Skeletal muscle tissue (tissue), 4 donors: ENCODE results near the gene ELAVL1. TPM values are rescaled to one million over a fixed set of nuclear protein-coding genes. Genes with fewer than 3 reads are reported as not detected.

Source experiments
- H3K27ac ChIP-seq: one replicate; pipeline ENCODE4 v1.7.0; 2013; ENCODE audit warnings: mild to moderate bottlenecking, low read depth, low read length, inconsistent platforms
- H3K27me3 ChIP-seq, 3 donors: one replicate each; pipeline ENCODE4 v1.7.0; 2013; ENCODE audit warnings: low read length in 3 of 3; ENCODE audit not compliant: control insufficient read depth in 3 of 3, insufficient read depth in 3 of 3
- H3K36me3 ChIP-seq, 3 donors: one replicate each; pipeline ENCODE4 v1.7.0; 2013; ENCODE audit warnings: low read length in 3 of 3; ENCODE audit not compliant: control insufficient read depth in 3 of 3, insufficient read depth in 3 of 3
- H3K4me1 ChIP-seq, 3 donors: one replicate each; pipeline ENCODE4 v1.7.0; 2013; ENCODE audit warnings: low read length in 3 of 3, mild to moderate bottlenecking in 3 of 3; ENCODE audit not compliant: control insufficient read depth in 3 of 3, insufficient read depth in 3 of 3
- H3K4me3 ChIP-seq, 3 donors: one replicate each; pipeline ENCODE4 v1.7.0; 2013; ENCODE audit warnings: low read length in 3 of 3
- H3K9ac ChIP-seq, 3 donors: one replicate each; pipeline ENCODE4 v1.7.0; 2013; ENCODE audit warnings: low read length in 3 of 3, mild to moderate bottlenecking in 3 of 3, moderate library complexity in 2 of 3, low read depth in 1 of 3
- H3K9me3 ChIP-seq, 3 donors: one replicate each; pipeline ENCODE4 v1.7.0; 2013; ENCODE audit warnings: low read length in 3 of 3; ENCODE audit not compliant: control insufficient read depth in 3 of 3
- total RNA-seq: library from RNA; depleted of rRNA; stranded (reverse); fragments of >200 nt; gene quantifications from one replicate; pipeline ENCODE4 v1.2.3, GENCODE V29; 2014
- donor health status: Osteomylitis.

ELAVL1 gene
- total RNA-seq, 1 donor from 2014 or later = 16.7 TPM

GRCh38 chr19:8022275-8022674 lies 16.8 kb upstream of the ELAVL1 start:
- Histone ChIP-seq H3K4me3 (no peak overlapping the region), H3K27ac (no peak overlapping the region), H3K9ac (no peak overlapping the region), H3K36me3 (peaks cover 0 to 2% (median 0%) of the 10 kb centered on the region in 3 donors), H3K27me3 (no peaks in the 10 kb centered on the region), H3K9me3 (no peaks in the 10 kb centered on the region), H3K4me1 (no peaks in the 10 kb centered on the region)

- Histone ChIP-seq H3K27me3 (no peaks in the 10 kb centered on the region), H3K4me1 (no peaks in the 10 kb centered on the region), H3K9ac (no peak overlapping the region), H3K36me3 (peaks cover 0 to 3% (median 0%) of the 10 kb centered on the region in 3 donors), H3K4me3 (no peak overlapping the region), H3K9me3 (no peaks in the 10 kb centered on the region), H3K27ac (no peak overlapping the region)
These were observed 15.9 kb upstream of the ELAVL1 start for GRCh38 chr19:8021374-8021773.

- no peak overlapping the region for H3K27ac ChIP-seq
- no peak overlapping the region for H3K9ac ChIP-seq
- no peaks in the 10 kb centered on the region for H3K4me1 ChIP-seq
- H3K9me3 ChIP-seq = no peaks in the 10 kb centered on the region
- H3K4me3 ChIP-seq = no peak overlapping the region
- H3K36me3 ChIP-seq = peaks cover 0 to 3% (median 0%) of the 10 kb centered on the region in 3 donors
- H3K27me3 ChIP-seq = no peaks in the 10 kb centered on the region
These were observed 15.2 kb upstream of the ELAVL1 start for GRCh38 chr19:8020681-8021080.

- Histone ChIP-seq H3K4me1 (no peaks in the 10 kb centered on the region), H3K27me3 (no peaks in the 10 kb centered on the region), H3K4me3 (no peak overlapping the region), H3K27ac (no peak overlapping the region), H3K9ac (no peak overlapping the region), H3K36me3 (peaks cover 0 to 5% (median 0%) of the 10 kb centered on the region in 3 donors), H3K9me3 (no peaks in the 10 kb centered on the region)
These were observed 12.4 kb upstream of the ELAVL1 start for GRCh38 chr19:8017808-8018207.

- Histone ChIP-seq H3K27me3 (no peaks in the 10 kb centered on the region), H3K9ac (peak overlapping the region; percentile 73 to 83 (median 80)), H3K27ac (peak overlapping the region; percentile 36), H3K9me3 (no peaks in the 10 kb centered on the region), H3K4me1 (peaks cover 45 to 47% (median 46%) of the 10 kb centered on the region in 3 donors), H3K36me3 (peaks cover 0 to 3% (median 3%) of the 10 kb centered on the region in 3 donors), H3K4me3 (peak overlapping the region; percentile 77)
These were observed 523 bp downstream of the ELAVL1 start for GRCh38 chr19:8004723-8005513.

- H3K27ac ChIP-seq = no peak overlapping the region
- H3K9ac ChIP-seq = peak overlapping the region; percentile 73 to 83 (median 80)
- H3K36me3 ChIP-seq = peaks cover 0 to 5% (median 3%) of the 10 kb centered on the region in 3 donors
- no peaks in the 10 kb centered on the region for H3K27me3 ChIP-seq
- no peaks in the 10 kb centered on the region for H3K9me3 ChIP-seq
- peak overlapping the region; percentile 77 for H3K4me3 ChIP-seq
- H3K4me1 ChIP-seq = peaks cover 46 to 55% (median 52%) of the 10 kb centered on the region in 3 donors
These were observed 1.4 kb downstream of the ELAVL1 start for GRCh38 chr19:8004001-8004400.

- peak overlapping the region; percentile 60 to 77 (median 65) for H3K9ac ChIP-seq
- H3K4me3 ChIP-seq = peak overlapping the region; percentile 55 to 70 (median 60)
- H3K27ac ChIP-seq = peak overlapping the region; percentile 64
- H3K27me3 ChIP-seq = no peaks in the 10 kb centered on the region
- H3K4me1 ChIP-seq = peaks cover 46 to 63% (median 56%) of the 10 kb centered on the region in 3 donors
- peaks cover 0 to 2% (median 0%) of the 10 kb centered on the region in 3 donors for H3K36me3 ChIP-seq
- no peaks in the 10 kb centered on the region for H3K9me3 ChIP-seq
These were observed 3.2 kb downstream of the ELAVL1 start for GRCh38 chr19:8001995-8002849.

GRCh38 chr19:8001651-8001994 lies 3.8 kb downstream of the ELAVL1 start:
- Histone ChIP-seq H3K4me3 (peak overlapping the region in 2 of 3 donors; percentile 60 to 70), H3K9ac (peak overlapping the region in 2 of 3 donors; percentile 65 to 77)

GRCh38 chr19:8000298-8001038 lies 5.0 kb downstream of the ELAVL1 start:
- peaks cover 41 to 59% (median 52%) of the 10 kb centered on the region in 3 donors for H3K4me1 ChIP-seq
- peaks cover 0 to 2% (median 0%) of the 10 kb centered on the region in 3 donors for H3K36me3 ChIP-seq
- no peaks in the 10 kb centered on the region for H3K27me3 ChIP-seq
- no peak overlapping the region for H3K4me3 ChIP-seq
- peak overlapping the region; percentile 47 for H3K27ac ChIP-seq
- peak overlapping the region in 2 of 3 donors; percentile 64 to 69 for H3K9ac ChIP-seq
- H3K9me3 ChIP-seq = no peaks in the 10 kb centered on the region

More at GRCh38 chr19:8001651-8001994, 3.8 kb downstream of the ELAVL1 start:
- Histone ChIP-seq H3K27me3 (no peaks in the 10 kb centered on the region), H3K27ac (peak overlapping the region; percentile 64), H3K4me1 (peaks cover 46 to 64% (median 56%) of the 10 kb centered on the region in 3 donors), H3K9me3 (no peaks in the 10 kb centered on the region), H3K36me3 (peaks cover 0 to 2% (median 0%) of the 10 kb centered on the region in 3 donors)
